ENCODE measurements around the gene BSND. TPM values are rescaled to one million over a fixed set of nuclear protein-coding genes. Genes with fewer than 3 reads are reported as not detected.

BSND gene
- total RNA-seq, 1 experiment from 2014 or later: not detected

DNA sequence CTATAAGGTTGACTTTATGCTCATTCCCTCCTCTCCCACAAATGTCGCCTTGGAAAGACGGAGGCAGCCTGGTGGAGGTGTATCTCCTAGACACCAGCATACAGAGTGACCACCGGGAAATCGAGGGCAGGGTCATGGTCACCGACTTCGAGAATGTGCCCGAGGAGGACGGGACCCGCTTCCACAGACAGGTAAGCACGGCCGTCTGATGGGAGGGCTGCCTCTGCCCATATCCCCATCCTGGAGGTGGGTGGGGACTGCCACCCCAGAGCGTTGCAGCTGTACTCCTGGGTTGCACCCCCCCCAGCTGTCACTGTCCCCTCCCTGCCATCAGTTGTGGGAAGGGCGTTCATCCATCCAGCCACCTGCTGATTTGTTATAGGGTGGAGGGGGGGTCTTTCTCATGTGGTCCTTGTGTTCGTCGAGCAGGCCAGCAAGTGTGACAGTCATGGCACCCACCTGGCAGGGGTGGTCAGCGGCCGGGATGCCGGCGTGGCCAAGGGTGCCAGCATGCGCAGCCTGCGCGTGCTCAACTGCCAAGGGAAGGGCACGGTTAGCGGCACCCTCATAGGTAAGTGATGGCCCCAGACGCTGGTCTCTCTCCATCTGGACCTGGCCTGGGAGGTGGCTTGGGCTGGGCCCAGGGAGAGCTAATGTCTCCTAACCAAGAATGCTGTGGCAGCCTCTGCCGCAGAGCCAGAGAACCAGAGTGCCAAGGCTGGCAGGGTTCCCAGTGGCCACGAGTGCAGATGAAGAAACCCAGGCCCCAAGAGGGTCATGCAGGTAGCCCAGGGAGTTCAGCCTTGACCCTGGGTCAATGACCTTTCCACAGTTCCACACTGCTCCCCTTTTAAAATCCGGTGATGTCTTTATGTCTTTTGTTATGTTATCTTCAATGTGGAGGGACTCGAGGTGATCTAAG is 53.7 kb downstream of the BSND start:
- in situ Hi-C loops (cut with HindIII; ENCODE audit: low pct_unique_long_range_greater_than_20kb, low sequenced_read_pairs): no loop called here
- no peak for DNase-seq (ENCODE audit: low read depth)

GRCh38 chr1:55053265-55053954 is 54.7 kb downstream of the BSND start:
- DNase-seq (ENCODE audit: low read depth): no peak
- in situ Hi-C loops (cut with HindIII; ENCODE audit: low pct_unique_long_range_greater_than_20kb, low sequenced_read_pairs): no loop called here

DNA sequence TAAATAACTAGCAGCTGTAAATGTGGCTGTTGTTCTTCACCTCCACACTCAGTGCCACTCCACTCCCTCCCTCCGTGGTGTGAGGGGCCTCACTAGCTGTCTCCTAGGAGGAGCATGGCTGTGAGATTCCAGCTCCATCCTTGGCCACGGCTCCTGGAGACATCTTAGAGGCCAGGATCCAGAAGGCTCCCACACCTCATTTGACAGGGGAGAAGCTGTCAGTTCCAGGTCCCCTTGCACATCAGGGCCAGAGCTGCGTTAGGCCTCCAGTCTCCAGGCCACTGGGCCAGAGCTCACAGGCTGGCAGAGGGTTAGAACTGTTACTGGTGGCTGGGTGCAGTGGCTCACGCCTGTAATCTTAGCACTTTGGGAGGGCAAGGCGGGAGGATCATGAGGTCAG is 55.7 kb downstream of the BSND start:
- in situ Hi-C loops (cut with HindIII; ENCODE audit: low pct_unique_long_range_greater_than_20kb, low sequenced_read_pairs): no loop called here
- DNase-seq (ENCODE audit: low read depth): no peak

GRCh38 chr1:55055084-55055882 is 56.5 kb downstream of the BSND start:
- in situ Hi-C loops (cut with HindIII; ENCODE audit: low pct_unique_long_range_greater_than_20kb, low sequenced_read_pairs): no loop called here

GRCh38 chr1:55055951-55056631 is 57.4 kb downstream of the BSND start:
- in situ Hi-C loops (cut with HindIII; ENCODE audit: low pct_unique_long_range_greater_than_20kb, low sequenced_read_pairs): no loop called here
- no peak for DNase-seq (ENCODE audit: low read depth)

More at GRCh38 chr1:55055084-55055882, 56.5 kb downstream of the BSND start:
- no peak for DNase-seq (ENCODE audit: low read depth)

DNA sequence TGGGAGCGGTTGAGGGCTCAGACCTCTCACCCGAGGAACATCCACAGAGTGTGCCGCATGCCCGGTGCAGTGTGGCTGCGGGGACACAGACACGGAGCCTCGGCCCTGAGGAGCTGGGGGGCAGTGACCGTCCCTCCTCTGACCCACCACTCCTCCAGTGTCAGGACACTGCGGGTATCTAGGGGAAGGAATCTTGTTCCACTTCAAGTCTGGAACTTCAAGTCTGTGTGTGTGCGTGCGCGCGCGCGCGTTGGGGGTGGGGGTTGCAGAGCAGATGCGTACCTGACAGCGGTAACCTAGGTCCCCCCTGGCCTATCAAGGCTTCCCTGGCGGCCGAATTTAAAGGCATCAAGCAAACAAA is 57.9 kb downstream of the BSND start:
- in situ Hi-C loops (cut with HindIII; ENCODE audit: low pct_unique_long_range_greater_than_20kb, low sequenced_read_pairs): no loop called here
- DNase-seq (ENCODE audit: low read depth): no peak

DNA sequence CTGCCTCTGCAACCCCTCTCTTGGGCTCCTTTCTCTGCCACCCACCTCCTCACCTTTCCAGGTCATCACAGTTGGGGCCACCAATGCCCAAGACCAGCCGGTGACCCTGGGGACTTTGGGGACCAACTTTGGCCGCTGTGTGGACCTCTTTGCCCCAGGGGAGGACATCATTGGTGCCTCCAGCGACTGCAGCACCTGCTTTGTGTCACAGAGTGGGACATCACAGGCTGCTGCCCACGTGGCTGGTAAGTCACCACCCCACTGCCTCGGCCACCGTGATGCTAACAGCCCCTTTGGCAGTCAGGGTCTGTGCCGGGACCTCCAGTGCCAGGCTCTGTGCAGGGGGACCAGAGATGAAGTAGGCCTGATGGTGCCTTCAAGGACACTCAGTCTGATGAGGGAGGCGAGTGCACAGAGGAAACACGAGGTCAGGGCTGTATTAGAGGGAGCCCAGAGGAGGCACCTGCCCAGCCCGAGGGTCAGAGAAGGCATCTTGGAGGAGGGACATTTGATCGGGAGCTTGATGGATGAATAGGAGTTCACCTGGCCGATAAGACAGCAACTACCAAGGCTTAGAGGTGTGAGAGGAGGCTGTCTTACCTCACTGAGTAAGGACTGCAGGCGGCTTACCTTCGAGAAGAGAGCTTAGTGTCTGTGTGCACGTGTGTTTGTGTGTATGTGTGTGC is 58.7 kb downstream of the BSND start:
- in situ Hi-C loops (cut with HindIII; ENCODE audit: low pct_unique_long_range_greater_than_20kb, low sequenced_read_pairs): no loop called here
- no peak for DNase-seq (ENCODE audit: low read depth)

GRCh38 chr1:55057956-55058298 is 59.2 kb downstream of the BSND start:
- no peak for DNase-seq (ENCODE audit: low read depth)
- in situ Hi-C loops (cut with HindIII; ENCODE audit: low pct_unique_long_range_greater_than_20kb, low sequenced_read_pairs): no loop called here

DNA sequence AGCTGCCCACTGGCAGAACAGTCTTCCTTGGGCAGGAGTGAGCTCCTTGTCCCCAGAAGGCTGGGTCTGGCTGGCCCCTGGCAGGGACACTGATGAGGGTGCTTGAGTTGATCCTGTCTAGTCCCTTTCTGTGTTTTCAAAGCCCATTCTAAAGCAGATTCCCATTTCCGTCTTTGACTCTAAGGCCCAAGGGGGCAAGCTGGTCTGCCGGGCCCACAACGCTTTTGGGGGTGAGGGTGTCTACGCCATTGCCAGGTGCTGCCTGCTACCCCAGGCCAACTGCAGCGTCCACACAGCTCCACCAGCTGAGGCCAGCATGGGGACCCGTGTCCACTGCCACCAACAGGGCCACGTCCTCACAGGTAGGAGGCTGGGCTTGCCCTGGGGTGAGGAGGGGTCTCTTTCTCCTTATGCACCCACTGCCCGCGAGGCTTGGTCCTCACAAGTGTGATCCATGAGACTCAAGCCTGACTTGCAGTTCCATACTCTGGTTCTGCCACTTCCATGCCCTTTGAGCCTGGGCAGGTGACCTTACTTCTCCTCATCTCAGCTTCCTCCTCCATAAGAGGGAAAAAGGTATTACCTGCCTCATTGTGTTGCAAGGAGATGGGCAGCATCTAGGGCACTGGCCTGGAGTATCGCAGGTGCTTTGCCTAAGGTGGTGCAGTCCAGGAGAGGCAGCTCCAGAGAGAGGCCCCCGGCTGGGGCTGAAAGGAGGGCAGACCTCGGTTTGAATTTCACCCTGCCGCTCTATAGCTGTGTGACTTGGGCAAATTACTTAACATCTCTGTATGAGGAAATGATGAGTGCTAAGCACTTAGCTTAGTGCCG is 60.8 kb downstream of the BSND start:
- in situ Hi-C loops (cut with HindIII; ENCODE audit: low pct_unique_long_range_greater_than_20kb, low sequenced_read_pairs): no loop called here
- DNase-seq (ENCODE audit: low read depth): no peak

DNA sequence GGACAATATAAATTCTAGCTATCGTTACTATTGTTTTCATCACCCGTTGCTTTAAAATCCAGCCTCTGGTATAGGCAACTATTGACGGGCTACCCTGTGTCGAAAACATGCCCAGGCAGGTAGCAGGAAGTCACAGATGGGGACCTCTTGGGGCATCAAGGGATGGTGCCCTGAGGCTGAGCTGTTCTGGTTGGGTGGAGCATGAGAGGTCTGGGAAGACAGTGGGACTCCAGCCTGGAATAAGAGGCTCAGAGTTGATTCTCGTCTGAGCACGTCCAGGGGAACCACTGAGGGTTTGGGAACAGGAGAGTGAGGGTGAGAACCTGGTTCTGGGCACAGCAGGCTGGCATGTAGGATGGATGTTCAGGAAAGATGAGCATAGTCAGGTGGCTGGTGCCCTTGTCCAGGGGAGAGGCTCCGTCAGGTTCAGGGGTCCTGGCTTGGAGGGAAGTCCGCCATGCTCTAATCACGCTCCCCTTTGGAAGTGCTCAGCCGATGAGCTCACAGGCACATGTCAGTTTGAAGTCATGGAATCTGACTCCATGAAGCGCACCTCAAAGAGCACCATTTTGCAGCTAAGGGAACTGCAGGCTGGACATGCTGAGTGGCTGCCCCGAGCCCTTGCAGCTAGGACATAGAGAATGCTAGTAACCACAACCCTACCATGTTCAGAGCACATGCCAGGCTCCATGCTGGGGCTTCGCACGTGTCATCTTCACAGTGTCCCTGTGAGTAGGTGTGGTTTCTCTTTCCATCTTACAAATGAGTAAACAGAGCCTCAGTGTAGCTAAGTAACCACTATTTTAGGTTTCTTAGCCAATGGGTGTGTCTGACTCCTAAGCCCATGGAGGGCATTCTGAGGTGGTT is 61.6 kb downstream of the BSND start:
- DNase-seq (ENCODE audit: low read depth): no peak
- in situ Hi-C loops (cut with HindIII; ENCODE audit: low pct_unique_long_range_greater_than_20kb, low sequenced_read_pairs): no loop called here

GRCh38 chr1:55061000-55061705 is 62.4 kb downstream of the BSND start:
- in situ Hi-C loops (cut with HindIII; ENCODE audit: low pct_unique_long_range_greater_than_20kb, low sequenced_read_pairs): no loop called here
- no peak for DNase-seq (ENCODE audit: low read depth)

Other genes with a start within 250 kb of the BSND start
- gene PARS2, start 234.4 kb upstream of the BSND start, total RNA-seq (2014; rRNA removed; shearing (Covaris generic); ENCODE audit: low replicate concordance): 11.1 and 12.0 TPM in 2 replicates
- gene TTC22, start 197.6 kb upstream of the BSND start, total RNA-seq (2014; rRNA removed; shearing (Covaris generic); ENCODE audit: low replicate concordance): not detected in 2 replicates
- gene DHCR24, start 111.7 kb upstream of the BSND start, total RNA-seq (2014; rRNA removed; shearing (Covaris generic); ENCODE audit: low replicate concordance): 275 and 305 TPM in 2 replicates
- gene TMEM61, start 18.3 kb upstream of the BSND start, total RNA-seq (2014; rRNA removed; shearing (Covaris generic); ENCODE audit: low replicate concordance): 2.2 TPM in 1 of 2 replicates, not detected in the other
- gene PCSK9, start 40.6 kb downstream of the BSND start, total RNA-seq (2014; rRNA removed; shearing (Covaris generic); ENCODE audit: low replicate concordance): not detected in 2 replicates
- gene USP24, start 216.4 kb downstream of the BSND start, total RNA-seq (2014; rRNA removed; shearing (Covaris generic); ENCODE audit: low replicate concordance): 10.7 and 13.0 TPM in 2 replicates

Data from Caki2 (cell line).